ENCODE data around the gene ERH.

The ERH gene

GRCh38 chr14:69346710-69347109 lies 51.4 kb downstream of the ERH start:
- DNase-seq (ENCODE audit: low read depth, low spot score): no peak
- peak; percentile 82 for TF ChIP-seq CTCF (IDR thresholded peaks at IDR 0.05; ENCODE audit: low read depth, low read length)
- in situ Hi-C loops (cut with HindIII; ENCODE audit: low sequenced_read_pairs): no loop called here
- H3K4me3 ChIP-seq (ENCODE audit: low read depth, low read length): no peak overlapping the region

GRCh38 chr14:69345402-69345801 lies 52.7 kb downstream of the ERH start:
- TF ChIP-seq CTCF (IDR thresholded peaks at IDR 0.05; ENCODE audit: low read depth, low read length): no peak
- no peak for DNase-seq (ENCODE audit: low read depth, low spot score)
- in situ Hi-C loops (cut with HindIII; ENCODE audit: low sequenced_read_pairs): no loop called here
- no peak overlapping the region for H3K4me3 ChIP-seq (ENCODE audit: low read depth, low read length)

GRCh38 chr14:69344171-69344570 lies 53.9 kb downstream of the ERH start:
- in situ Hi-C loops (cut with HindIII; ENCODE audit: low sequenced_read_pairs): no loop called here

GRCh38 chr14:69342928-69343525 lies 55.1 kb downstream of the ERH start:
- no peak overlapping the region for H3K4me3 ChIP-seq (ENCODE audit: low read depth, low read length)
- in situ Hi-C loops (cut with HindIII; ENCODE audit: low sequenced_read_pairs): no loop called here
- no peak for TF ChIP-seq CTCF (IDR thresholded peaks at IDR 0.05; ENCODE audit: low read depth, low read length)
- no peak for DNase-seq (ENCODE audit: low read depth, low spot score)

More at GRCh38 chr14:69344171-69344570, 53.9 kb downstream of the ERH start:
- H3K4me3 ChIP-seq (ENCODE audit: low read depth, low read length): no peak overlapping the region
- no peak for DNase-seq (ENCODE audit: low read depth, low spot score)
- no peak for TF ChIP-seq CTCF (IDR thresholded peaks at IDR 0.05; ENCODE audit: low read depth, low read length)

GRCh38 chr14:69339426-69339825 lies 58.7 kb downstream of the ERH start:
- no peak for TF ChIP-seq CTCF (IDR thresholded peaks at IDR 0.05; ENCODE audit: low read depth, low read length)
- in situ Hi-C loops (cut with HindIII; ENCODE audit: low sequenced_read_pairs): no loop called here
- H3K4me3 ChIP-seq (ENCODE audit: low read depth, low read length): no peak overlapping the region
- DNase-seq (ENCODE audit: low read depth, low spot score): no peak

- H3K4me3 ChIP-seq (ENCODE audit: low read depth, low read length): no peak overlapping the region
- in situ Hi-C loops (cut with HindIII; ENCODE audit: low sequenced_read_pairs): no loop called here
- DNase-seq (ENCODE audit: low read depth, low spot score): no peak
- no peak for TF ChIP-seq CTCF (IDR thresholded peaks at IDR 0.05; ENCODE audit: low read depth, low read length)
Measured at GRCh38 chr14:69337984-69338383, 60.1 kb downstream of the ERH start.

Data from astrocyte of the spinal cord (primary cell).